Stimulated activated CD8-positive, alpha-beta memory T cell treated with anti-CD3 and anti-CD28 coated beads, Interleukin-4, amount 100 ng/mL, for 48 hours (primary cell): ENCODE results near the gene PRPF19.
A peak's percentile ranks its signal among the peaks of the same experiment; 100 is the strongest.

Experiments
- DNase-seq: peaks from one replicate; pipeline ENCODE4 v3.0.0-alpha.2; 2020

PRPF19 gene

DNA sequence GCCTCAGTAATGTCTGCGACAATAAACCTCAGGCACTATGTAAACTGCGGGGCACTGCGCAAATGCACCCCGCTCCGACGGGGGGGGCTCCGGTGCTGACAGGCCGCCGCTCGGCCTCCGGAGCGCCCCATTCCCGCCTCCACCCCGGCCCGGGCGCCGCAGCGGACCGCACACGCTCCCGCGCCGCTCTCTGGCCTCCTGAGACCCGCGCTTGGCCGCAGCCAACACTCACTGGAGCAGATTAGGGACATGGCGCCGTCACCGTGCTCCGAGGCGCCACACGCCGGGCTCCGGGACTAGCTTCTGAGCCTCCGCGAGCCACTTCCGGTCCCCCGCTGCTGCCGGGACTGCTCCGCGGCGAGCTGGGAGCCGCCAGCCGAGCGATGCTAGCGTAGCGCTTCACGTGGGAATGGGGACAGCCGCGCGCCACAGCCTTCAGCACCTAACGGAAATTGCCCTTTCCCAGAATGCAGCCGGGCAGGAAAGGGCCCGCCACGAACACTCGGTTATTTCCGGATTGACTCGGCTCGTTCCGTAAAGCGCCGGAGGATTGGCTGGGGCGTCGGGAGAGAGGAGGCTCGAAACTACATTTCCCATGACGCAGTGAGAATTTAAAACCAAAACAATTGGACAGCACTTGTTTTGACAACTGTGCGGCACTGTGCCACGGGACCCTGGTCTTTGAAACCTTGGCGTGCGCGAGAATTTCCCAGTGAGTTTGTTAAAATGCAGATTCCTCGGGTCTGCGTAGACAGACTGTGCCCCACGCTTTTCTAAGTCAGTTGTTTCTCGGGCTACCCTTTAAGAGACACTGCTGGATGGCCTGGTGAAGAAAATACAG, at the start of gene PRPF19:
PRPF19 (minus strand) TSS at position 454 of the 841 bp plus-strand sequence; CDS start at position 251, 203 bp downstream.
- peak; percentile 100 for DNase-seq

GRCh38 chr11:60955571-60955970, 49.2 kb upstream of the PRPF19 start:
- DNase-seq = no peak

- DNase-seq = no peak
Observed at GRCh38 chr11:60954421-60954820, 48.0 kb upstream of the PRPF19 start.

GRCh38 chr11:60953781-60954180, 47.4 kb upstream of the PRPF19 start:
- no peak for DNase-seq

DNA sequence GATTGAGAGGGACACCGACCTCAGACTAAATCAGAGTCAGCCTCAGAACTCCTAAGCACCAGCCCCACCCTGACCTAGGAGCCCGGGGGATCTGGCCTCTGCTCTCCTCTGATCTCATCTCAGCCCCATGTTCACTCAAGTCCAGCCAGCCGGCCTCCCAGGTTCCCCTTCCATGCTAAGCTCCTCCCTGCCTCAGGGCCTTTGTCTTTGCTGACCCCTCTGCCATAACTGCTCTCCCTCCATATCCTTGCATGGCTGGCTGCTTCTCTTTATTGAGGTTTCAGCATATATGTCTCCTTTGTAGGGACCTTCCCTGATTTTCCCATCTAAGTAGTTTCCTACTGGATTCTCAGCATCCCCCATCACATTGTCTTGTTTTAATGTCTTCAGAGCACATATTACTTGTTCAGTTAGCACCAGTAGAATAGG, 46.4 kb upstream of the PRPF19 start:
- no peak for DNase-seq

DNA sequence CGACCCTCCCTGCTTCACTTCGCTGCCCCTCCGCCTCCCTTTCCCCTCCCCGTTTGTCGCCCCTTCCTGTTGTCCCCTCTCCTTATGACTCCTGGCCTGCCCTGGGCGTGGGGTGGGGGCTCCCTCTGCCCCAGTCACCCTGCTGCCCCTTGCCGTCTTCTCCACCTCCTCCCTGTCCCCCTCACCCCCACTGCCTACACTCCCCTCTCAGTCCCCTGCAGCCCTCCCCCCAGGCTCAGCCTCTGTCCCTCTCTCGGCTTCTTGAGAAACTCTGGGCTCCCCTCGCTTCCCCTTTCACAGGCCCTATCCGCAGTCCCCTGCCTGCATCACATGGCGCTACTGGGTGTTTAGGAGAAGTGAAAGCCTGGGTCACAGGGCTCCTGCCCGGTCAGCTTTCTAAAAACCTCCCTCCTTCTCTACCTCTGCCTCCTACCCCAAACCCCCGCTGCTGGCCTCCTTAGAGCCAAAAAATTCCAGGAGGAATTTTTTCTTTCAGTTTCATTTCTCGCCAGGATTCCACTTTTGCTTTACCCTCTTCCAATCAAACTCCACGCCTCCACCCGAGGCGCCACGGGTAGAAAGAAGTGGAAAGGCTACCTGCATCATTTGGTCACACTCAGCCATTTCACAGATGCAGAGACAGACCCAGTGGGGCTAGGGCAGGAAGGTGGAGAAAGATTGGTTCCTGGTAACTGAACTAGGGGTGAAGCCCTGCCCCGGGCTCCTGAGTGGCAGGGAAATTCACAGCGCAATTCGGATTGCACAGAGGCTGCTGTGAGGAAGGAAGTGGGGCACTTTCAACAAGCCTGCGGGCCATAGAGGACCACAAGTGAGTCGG, 45.7 kb upstream of the PRPF19 start, which contains the start of gene SLC15A3:
SLC15A3 (minus strand) TSS at position 273 of the 838 bp plus-strand sequence. CDS start 625 bp downstream, outside the sequence.
- DNase-seq = peak; percentile 49

GRCh38 chr11:60951606-60951903, 45.2 kb upstream of the PRPF19 start:
- no peak for DNase-seq

DNA sequence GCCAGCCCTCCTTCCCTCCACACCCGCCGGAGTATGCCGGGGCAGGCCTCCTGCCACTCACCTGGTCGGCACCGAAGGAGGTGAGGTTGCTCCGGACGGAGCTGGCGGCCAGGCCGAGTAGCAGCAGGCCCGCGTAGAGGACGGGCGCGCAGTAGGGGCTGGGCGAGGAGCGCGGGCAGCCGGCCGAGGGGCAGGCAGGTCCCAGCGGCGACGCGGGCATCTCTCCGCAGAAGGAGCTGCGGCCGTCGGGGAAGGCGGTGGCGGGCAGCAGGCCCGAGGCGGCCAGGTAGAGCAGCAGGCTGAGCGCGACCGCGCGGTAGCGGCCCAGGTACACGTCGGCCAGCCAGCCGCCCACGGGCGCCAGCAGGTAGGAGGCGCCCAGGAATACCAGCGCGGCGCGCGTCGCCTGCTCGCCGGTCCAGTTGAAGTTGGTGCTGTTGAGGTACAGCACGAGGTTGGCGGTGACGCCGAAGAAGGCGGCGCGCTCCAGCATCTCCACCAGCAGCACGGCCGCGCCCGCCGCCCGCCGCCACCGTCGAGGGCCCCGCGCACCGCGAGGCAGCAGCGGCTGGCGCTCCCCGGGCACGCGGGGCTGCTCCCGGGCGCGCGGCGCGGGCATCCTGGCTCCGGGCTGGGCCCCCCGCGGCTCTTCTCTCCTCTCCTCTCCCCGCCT, 44.7 kb upstream of the PRPF19 start:
- DNase-seq = peak; percentile 42

GRCh38 chr11:60950024-60950423, 43.6 kb upstream of the PRPF19 start:
- no peak for DNase-seq

DNA sequence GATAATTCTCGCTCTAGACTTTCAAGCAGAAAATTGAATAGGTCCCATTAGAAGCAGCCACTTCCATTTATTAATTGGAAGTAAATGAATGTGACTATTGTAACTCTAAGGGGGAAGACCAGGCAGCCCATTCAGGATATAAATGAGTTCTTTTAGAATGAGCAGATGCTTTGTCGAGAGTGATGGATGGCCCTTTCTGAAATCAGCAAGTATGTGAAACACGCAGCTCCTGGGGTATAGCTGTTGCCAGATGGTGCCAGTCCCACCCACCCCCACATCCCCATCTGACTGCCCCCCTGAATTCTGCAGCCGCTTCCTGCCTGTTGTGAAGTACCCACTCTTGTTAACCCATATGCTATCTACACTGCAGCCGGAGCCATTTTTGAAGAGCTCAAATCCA, 41.9 kb upstream of the PRPF19 start:
- no peak for DNase-seq

DNA sequence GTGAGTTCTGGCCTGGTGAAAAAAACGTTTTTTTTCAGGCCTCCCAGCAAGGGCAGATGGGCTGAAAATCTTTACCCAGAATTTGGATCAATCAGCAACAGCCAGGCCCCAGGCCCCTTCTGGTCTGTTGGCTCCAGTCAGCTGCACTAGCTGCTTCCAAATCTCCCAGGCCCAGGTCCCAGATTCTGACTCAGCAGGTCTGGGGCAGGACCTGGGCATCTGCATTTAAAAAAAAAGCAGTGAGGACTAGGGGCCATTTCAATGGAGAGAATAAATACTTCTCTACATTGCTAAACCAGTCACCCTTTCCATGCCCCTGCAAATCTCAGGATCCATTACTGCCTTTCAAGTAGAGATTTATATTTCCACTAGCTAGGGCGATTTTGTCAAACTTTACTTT, 41.3 kb upstream of the PRPF19 start:
- no peak for DNase-seq

DNA sequence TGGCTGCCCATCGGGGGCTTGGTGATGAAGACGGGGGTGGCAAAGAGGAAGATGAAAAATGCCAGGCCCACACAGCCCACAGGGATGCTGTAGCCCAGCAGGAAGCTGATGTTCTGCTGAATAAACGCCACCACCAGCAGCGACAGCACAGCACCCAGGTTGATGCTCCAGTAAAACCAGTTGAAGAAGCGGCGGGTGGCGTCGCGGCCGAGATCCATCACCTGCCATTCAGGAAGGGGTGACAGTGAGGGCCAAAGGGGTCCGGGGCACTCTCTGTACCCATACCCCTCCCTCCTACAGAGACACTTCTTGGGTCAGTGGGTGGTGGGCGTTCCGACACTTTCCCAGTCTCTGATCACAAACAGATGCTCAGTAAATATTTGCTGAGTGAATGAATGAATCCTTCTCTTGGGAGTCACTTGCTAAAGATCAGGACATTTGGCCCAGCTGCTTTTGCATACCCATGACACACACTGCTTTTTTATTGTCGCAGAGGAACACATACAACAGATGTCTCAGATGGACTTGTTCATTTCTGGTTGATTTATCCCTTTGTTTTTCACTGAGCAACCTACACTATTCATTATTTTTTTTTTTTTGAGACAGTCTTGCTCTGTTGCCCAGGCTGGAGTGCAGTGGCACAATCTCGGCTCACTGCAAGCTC, 40.3 kb upstream of the PRPF19 start:
- DNase-seq = no peak

DNA sequence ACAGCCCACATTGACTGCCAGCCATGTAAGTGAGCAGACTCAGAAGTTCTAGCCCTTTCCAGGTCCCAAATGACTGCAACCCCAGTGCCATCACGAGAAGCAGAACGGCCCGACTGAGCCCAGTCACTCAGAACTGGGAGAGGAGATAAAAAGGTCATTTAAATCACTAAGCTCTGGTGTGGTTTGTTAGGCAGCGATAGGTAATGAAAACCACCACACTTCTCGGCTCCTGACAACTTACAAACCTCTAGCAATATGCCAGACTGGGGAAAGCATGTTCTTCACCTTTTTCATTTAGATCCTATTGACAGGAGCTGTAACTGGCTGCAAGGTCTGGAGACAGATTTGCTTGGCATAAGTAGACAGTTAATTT, 38.9 kb upstream of the PRPF19 start:
- no peak for DNase-seq

- no peak for DNase-seq
Observed at GRCh38 chr11:60944490-60945294, 38.3 kb upstream of the PRPF19 start.

DNA sequence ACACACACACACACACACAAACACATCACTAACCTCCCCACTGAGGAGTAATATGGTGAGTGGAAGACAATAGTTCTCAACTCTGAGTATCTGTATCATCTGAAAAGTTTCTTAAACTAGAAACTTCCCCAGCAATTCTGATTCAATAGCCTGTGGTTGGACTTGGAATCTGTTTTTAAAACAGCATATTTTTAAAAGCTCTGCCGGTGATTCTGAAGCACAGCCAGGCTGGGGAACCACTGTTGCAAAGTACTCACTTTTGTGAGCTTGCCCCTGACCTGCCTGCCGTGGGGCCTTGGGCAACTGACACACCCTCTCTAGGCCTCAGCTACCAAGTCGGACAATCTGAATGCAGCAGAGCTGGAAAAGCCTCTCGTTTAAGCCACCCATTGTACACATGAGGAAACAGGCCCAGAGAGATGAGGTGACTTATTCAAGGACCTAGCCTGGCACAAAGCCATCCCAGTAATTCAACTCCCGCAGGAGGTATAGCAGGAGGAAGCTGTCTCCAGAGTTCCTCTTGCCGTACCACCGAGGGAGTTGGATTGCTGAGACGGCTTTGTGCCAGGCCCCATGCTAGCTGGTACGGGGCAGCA, 36.7 kb upstream of the PRPF19 start:
- DNase-seq = no peak

DNA sequence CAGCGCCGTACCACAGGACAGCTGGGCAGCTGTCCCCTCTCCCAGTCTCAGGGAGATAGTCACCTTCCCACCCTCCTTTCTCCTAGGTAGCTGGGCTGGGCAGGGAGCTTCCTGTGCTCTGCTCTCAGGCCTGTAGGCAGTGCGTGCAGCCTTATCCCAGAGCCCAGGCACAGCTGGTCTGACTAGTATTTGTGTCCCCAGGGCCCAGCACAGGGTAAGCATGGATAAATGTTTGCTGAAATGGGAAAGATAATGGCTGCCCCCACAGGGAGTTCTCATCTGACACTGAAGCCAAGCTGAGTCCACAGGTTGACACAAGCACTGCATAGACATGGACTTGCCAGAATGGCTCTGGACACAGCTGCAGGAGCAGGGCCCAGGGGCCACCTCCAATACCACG, 35.8 kb upstream of the PRPF19 start:
- no peak for DNase-seq

GRCh38 chr11:60941371-60942119, 35.2 kb upstream of the PRPF19 start:
- no peak for DNase-seq

- no peak for DNase-seq
Observed at GRCh38 chr11:60939855-60940254, 33.5 kb upstream of the PRPF19 start.

DNA sequence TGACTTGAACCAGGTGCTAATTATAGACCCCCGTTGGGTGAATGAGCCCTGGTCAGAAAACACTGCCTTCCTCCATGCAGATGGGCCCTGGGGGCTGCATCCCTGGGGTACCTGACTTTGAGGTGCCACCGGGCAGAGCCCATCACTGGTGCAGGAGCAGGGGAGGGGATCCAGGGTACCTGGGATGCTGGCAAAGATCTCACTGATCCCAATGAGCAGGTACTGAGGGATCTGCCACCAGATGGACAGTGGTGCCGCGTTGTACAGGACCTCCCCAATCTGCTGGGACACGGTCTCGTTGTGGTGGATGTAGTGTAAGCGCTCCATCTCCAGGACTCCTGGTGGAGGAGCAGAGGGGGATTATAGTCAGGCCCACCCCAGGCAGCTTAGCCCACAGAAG, 32.9 kb upstream of the PRPF19 start:
- DNase-seq = no peak

- no peak for DNase-seq
Observed at GRCh38 chr11:60938500-60938899, 32.1 kb upstream of the PRPF19 start.

DNA sequence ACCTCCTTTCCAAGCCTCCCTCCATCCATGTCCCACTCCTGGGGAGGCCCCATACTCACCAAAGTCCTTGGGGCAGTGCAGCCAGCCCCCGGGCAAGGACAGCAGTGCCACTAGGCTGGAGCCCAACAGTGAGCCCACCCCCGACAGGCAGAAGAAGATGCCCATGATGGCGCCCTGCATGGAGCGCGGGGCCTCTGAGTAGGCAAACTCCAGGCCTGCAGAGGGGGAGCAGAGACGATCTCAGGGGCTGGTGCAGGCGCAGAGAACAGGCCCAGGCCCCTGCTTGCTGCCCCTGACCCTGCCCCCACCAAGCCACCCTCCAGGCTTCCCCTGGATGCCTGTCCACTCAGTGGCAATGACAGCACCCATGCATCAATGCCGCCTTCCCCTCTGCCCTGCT, 31.4 kb upstream of the PRPF19 start:
- DNase-seq = no peak
